ENCODE measurements around the gene MEG3.

The MEG3 gene

DNA sequence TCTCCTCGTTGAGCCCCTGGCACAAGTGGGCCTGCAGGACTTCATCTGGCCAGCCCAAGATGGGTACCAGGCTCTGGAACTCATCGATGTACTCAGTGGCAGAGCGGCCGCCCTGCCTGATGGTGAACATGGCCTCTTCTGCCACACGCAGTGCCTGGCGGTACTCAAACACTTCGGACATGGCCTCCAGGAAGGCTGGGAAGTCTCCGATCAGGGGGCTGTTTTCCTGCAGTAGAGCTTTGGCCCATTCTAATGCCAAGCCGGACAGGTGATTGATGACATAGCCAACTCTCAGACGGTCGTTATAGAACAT, 57.8 kb downstream of the MEG3 start:
- TF ChIP-seq, protein P1, sequence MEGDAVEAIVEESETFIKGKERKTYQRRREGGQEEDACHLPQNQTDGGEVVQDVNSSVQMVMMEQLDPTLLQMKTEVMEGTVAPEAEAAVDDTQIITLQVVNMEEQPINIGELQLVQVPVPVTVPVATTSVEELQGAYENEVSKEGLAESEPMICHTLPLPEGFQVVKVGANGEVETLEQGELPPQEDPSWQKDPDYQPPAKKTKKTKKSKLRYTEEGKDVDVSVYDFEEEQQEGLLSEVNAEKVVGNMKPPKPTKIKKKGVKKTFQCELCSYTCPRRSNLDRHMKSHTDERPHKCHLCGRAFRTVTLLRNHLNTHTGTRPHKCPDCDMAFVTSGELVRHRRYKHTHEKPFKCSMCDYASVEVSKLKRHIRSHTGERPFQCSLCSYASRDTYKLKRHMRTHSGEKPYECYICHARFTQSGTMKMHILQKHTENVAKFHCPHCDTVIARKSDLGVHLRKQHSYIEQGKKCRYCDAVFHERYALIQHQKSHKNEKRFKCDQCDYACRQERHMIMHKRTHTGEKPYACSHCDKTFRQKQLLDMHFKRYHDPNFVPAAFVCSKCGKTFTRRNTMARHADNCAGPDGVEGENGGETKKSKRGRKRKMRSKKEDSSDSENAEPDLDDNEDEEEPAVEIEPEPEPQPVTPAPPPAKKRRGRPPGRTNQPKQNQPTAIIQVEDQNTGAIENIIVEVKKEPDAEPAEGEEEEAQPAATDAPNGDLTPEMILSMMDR (conservative IDR thresholded peaks at IDR 0.05; ENCODE audit: low read length): no peak
- DNase-seq (ENCODE audit: low read depth): no peak
- H3K4me3 ChIP-seq (ENCODE audit: low read length): no peak overlapping the region

DNA sequence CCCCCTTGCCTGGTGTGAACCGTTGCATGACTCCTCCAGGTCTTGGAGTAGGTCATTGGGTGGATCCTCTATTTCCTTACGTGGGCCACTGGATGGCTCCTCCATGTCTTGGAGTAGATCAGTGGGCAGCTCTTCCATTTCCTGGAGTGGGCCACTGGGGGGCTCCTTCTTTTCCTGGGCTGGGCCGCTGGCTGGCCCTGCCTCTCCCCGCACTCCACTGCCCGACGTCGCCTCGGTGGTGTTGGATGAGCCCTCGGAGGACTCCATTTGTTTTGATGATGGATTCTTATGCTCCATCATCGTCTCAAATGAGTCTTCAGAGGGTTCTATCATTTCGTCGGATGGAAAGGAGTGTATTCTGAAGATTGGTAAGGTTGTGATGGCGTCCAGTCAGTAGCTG, 58.5 kb downstream of the MEG3 start:
- H3K4me3 ChIP-seq (ENCODE audit: low read length): no peak overlapping the region
- DNase-seq (ENCODE audit: low read depth): no peak
- TF ChIP-seq, protein P1 (conservative IDR thresholded peaks at IDR 0.05; ENCODE audit: low read length): no peak

DNA sequence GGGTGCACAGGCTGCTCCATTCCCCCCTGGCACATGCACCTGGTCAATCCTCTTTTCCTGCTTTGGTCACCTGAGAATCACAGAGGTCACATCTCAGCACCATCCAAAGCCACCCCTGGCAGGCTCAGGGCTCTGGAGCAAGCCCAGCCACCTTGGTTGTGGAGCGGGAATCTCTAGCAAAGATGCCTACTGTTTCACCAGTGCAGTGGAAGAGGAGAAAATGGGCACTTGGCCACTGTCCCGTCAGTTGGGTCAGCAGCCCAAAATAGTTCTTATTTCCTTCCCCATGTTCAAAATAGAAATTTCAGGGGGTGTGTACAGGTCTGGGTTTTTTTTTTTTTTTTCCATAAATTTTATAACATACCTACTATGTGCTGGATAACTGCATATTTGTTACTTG, 59.3 kb downstream of the MEG3 start:
- no peak for DNase-seq (ENCODE audit: low read depth)
- no peak overlapping the region for H3K4me3 ChIP-seq (ENCODE audit: low read length)
- TF ChIP-seq, protein P1 (conservative IDR thresholded peaks at IDR 0.05; ENCODE audit: low read length): no peak

DNA sequence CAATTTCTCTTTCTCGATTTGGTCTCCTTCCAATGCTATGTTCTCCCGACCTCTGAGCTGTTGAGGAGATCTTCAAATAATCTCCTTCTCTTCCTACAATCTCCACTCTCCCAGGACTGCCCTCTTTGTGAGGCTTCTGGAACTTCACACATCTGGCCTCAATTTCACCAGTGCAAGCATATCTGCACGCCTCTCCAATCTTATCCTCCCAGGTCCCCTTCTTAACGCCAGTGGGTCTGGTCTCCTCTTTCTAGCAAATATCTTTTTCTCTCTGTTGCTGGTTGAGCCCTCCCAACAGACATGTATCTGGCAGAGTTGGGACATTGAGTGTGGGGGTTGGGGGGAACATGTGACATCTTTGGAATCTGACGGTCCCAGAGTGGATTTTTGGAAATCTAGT, 59.7 kb downstream of the MEG3 start:
- TF ChIP-seq, protein P1 (conservative IDR thresholded peaks at IDR 0.05; ENCODE audit: low read length): no peak; the same call in 1 of the 2 replicates
- DNase-seq (ENCODE audit: low read depth): peak; percentile 23
- H3K4me3 ChIP-seq (ENCODE audit: low read length): no peak overlapping the region

DNA sequence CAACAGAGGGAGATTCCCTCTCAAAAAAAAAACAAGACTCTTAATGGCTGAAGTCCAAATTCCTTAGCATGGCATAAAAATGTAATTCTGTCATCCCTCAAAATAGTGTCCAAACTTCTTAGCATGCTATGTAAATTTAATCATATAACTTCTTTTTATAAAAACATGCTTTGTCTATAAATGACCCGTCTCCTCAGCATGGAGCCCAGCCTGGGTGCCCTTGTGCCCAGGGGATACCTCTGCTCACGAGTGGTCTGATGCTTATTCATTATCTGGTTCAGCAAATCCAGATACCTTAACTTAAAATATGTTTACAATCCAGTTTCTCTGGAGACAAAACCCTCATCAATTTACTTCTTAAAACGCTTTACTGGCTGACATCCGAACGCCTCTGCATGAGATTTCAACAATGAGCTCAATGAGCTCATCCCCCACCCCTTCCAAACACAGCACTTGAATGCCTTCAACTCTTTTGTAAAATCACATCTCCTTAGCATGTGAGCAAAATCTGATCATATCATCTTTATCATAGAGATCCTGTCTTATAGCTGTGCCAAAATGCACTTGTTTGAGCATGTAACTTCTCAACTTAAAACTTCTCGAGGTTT, 61.9 kb downstream of the MEG3 start:
- H3K4me3 ChIP-seq (ENCODE audit: low read length): no peak overlapping the region
- no peak for DNase-seq (ENCODE audit: low read depth)
- TF ChIP-seq, protein P1 (conservative IDR thresholded peaks at IDR 0.05; ENCODE audit: low read length): no peak

DNA sequence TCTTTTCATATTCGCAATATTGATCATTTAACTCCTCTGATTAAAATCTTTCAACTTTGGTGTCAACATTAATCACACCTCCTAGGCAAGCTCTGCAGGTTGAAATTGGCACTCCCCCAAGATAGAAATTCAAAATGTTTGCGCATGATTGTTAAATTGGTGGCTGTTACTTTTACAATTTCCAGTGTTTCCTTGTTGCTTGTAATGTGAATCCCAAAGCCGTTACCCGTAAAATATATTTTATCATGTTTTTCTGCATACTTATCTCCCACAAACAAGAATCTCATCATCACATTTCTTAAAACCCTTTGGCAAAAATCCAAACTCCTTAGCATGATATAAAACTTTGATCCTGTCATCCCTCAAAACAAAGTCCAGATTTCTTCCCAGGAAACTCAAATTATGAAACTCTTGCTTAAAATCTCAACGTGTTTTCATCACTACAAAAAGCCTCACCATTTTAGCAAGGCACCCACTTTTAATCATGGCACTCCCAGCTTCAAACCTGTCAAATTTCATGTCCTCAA, 62.9 kb downstream of the MEG3 start:
- peak; percentile 30 for DNase-seq (ENCODE audit: low read depth)
- TF ChIP-seq, protein P1 (conservative IDR thresholded peaks at IDR 0.05; ENCODE audit: low read length): no peak
- H3K4me3 ChIP-seq (ENCODE audit: low read length): no peak overlapping the region

DNA sequence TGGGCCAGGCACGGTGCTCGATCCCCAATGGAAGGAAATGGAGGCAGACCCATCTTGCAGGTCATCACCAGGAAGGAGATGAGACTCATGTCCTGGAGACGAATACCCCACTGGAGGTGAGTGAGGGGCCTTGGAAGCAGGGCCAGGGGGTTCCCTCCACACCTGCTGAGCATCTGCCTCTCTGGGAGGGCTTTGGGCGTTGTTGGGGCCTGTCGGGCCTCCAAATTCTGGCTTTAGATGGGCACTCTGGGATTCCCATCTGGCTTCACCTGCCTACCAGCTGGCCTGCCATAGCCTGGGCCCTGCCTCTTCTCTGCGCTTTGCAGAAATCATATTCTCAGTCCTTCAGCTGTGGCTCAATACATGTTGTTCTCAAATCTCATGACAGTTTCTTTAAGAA, 63.7 kb downstream of the MEG3 start:
- TF ChIP-seq, protein P1 (conservative IDR thresholded peaks at IDR 0.05; ENCODE audit: low read length): no peak
- no peak for DNase-seq (ENCODE audit: low read depth)
- H3K4me3 ChIP-seq (ENCODE audit: low read length): no peak overlapping the region
